Transverse colon (tissue), 4 donors: ENCODE data around the gene CRHR2.

Source experiments
- EP300 ChIP-seq: sonication (generic); formaldehyde crosslinking; IDR thresholded peaks from one replicate; pipeline ENCODE4 v1.6.1; 2017; ENCODE audit warnings: antibody characterized with exemption, low read depth
- POLR2A ChIP-seq: fragments of 450-650 bp; IDR thresholded peaks from one replicate; pipeline ENCODE4 v1.6.1; 2016; ENCODE audit warnings: antibody characterized with exemption, mild to moderate bottlenecking, moderate library complexity
- POLR2AphosphoS5 ChIP-seq, 3 donors: sonication (generic); formaldehyde crosslinking; IDR thresholded peaks; one replicate each; pipeline ENCODE4 v1.6.1; 2016; ENCODE audit warnings: antibody characterized with exemption in 3 of 3
- TF ChIP-seq, protein P1 (sequence below), 5 experiments: fragments of 200-600 bp in 3 of 5; fragments of 450-650 bp in 2 of 5; sonication (generic) in 3 of 5; IDR thresholded peaks; 1 replicate in 2 of 5; 2 replicates in 3 of 5; pipeline ENCODE4 v1.5.1; 2016 to 2017; ENCODE audit warnings: antibody characterized with exemption in 5 of 5, inconsistent platforms in 3 of 5, mild to moderate bottlenecking in 2 of 5, moderate library complexity in 1 of 5

DNA sequence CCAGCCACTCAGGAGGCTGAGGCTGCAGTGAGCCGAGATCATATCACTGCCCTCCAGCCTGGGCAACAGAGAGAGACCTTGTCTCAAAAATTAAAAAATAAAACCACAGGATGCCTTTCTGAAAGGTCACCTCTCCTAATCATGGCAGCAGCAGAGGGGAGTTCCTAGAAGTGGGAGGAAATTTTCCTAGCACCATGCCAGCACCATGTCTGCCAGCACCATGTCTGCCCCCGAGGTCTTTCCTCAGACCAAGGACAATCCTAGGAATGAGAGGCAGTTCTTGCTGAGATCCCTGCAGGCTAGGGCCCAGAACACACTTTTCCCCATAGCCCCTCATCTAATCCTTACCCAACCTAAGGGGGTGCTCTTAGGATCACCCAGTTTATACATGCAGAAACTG lies 47.4 kb upstream of the CRHR2 start:
- TF ChIP-seq, protein P1, sequence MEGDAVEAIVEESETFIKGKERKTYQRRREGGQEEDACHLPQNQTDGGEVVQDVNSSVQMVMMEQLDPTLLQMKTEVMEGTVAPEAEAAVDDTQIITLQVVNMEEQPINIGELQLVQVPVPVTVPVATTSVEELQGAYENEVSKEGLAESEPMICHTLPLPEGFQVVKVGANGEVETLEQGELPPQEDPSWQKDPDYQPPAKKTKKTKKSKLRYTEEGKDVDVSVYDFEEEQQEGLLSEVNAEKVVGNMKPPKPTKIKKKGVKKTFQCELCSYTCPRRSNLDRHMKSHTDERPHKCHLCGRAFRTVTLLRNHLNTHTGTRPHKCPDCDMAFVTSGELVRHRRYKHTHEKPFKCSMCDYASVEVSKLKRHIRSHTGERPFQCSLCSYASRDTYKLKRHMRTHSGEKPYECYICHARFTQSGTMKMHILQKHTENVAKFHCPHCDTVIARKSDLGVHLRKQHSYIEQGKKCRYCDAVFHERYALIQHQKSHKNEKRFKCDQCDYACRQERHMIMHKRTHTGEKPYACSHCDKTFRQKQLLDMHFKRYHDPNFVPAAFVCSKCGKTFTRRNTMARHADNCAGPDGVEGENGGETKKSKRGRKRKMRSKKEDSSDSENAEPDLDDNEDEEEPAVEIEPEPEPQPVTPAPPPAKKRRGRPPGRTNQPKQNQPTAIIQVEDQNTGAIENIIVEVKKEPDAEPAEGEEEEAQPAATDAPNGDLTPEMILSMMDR (IDR thresholded peaks at IDR 0.05): no peak
- TF ChIP-seq POLR2AphosphoS5 (IDR thresholded peaks at IDR 0.05): no peak
- TF ChIP-seq POLR2A: no peak
- no peak for TF ChIP-seq EP300
